Epithelial cell of esophagus (primary cell): ENCODE results near the gene PCDHGA8.
A peak's percentile ranks its signal among the peaks of the same experiment; 100 is the strongest.
"Not testable (repeated sequence)": the region's sequence is repeated elsewhere in the genome, so short reads cannot be mapped to it uniquely, and the experiment has no call there.

Experiments
- DNase-seq: peaks from one replicate; pipeline ENCODE4 v3.0.0; 2010; ENCODE audit warnings: low read depth
- H3K4me3 ChIP-seq: 2 replicates; pipeline ENCODE4 v1.5.1; 2011; ENCODE audit warnings: mild to moderate bottlenecking, low read length, control low read depth
- TF ChIP-seq, protein P1 (sequence below): IDR thresholded peaks from 2 replicates; pipeline ENCODE4 v1.5.1; 2011; ENCODE audit warnings: low read depth, mild to moderate bottlenecking, low read length, control low read depth, inconsistent platforms; ENCODE audit not compliant: insufficient read depth; ENCODE audit errors: missing control alignments

Gene PCDHGA8

GRCh38 chr5:141387557-141388311, 4.7 kb upstream of the PCDHGA8 start, which contains the start of gene PCDHGB4:
PCDHGB4 (plus strand) TSS chr5:141387698; CDS start chr5:141387885, 187 bp downstream.
- DNase-seq: peak; percentile 48
- TF ChIP-seq, protein P1, sequence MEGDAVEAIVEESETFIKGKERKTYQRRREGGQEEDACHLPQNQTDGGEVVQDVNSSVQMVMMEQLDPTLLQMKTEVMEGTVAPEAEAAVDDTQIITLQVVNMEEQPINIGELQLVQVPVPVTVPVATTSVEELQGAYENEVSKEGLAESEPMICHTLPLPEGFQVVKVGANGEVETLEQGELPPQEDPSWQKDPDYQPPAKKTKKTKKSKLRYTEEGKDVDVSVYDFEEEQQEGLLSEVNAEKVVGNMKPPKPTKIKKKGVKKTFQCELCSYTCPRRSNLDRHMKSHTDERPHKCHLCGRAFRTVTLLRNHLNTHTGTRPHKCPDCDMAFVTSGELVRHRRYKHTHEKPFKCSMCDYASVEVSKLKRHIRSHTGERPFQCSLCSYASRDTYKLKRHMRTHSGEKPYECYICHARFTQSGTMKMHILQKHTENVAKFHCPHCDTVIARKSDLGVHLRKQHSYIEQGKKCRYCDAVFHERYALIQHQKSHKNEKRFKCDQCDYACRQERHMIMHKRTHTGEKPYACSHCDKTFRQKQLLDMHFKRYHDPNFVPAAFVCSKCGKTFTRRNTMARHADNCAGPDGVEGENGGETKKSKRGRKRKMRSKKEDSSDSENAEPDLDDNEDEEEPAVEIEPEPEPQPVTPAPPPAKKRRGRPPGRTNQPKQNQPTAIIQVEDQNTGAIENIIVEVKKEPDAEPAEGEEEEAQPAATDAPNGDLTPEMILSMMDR: peak; percentile 59
- H3K4me3 ChIP-seq: peak within 1 kb of the TSS; percentile 35

GRCh38 chr5:141388661-141389060, 3.8 kb upstream of the PCDHGA8 start:
- H3K4me3 ChIP-seq: no peak overlapping the region

GRCh38 chr5:141389153-141390042, 3.0 kb upstream of the PCDHGA8 start:
- H3K4me3 ChIP-seq: no peak overlapping the region
- no peak for DNase-seq
- TF ChIP-seq, protein P1: no peak

More at GRCh38 chr5:141388661-141389060, 3.8 kb upstream of the PCDHGA8 start:
- DNase-seq: no peak
- TF ChIP-seq, protein P1: no peak

DNA sequence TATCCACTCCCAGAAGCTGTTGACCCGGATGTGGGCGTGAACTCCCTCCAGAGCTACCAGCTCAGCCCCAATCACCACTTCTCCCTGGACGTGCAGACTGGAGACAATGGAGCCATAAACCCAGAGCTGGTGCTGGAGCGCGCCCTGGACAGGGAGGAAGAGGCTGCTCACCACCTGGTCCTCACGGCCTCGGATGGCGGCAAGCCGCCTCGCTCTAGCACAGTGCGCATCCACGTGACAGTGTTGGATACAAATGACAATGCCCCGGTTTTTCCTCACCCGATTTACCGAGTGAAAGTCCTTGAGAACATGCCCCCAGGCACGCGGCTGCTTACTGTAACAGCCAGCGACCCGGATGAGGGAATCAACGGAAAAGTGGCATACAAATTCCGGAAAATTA, 834 bp downstream of the PCDHGA8 start:
- TF ChIP-seq, protein P1: no peak
- H3K4me3 ChIP-seq: no peak overlapping the region
- no peak for DNase-seq

DNA sequence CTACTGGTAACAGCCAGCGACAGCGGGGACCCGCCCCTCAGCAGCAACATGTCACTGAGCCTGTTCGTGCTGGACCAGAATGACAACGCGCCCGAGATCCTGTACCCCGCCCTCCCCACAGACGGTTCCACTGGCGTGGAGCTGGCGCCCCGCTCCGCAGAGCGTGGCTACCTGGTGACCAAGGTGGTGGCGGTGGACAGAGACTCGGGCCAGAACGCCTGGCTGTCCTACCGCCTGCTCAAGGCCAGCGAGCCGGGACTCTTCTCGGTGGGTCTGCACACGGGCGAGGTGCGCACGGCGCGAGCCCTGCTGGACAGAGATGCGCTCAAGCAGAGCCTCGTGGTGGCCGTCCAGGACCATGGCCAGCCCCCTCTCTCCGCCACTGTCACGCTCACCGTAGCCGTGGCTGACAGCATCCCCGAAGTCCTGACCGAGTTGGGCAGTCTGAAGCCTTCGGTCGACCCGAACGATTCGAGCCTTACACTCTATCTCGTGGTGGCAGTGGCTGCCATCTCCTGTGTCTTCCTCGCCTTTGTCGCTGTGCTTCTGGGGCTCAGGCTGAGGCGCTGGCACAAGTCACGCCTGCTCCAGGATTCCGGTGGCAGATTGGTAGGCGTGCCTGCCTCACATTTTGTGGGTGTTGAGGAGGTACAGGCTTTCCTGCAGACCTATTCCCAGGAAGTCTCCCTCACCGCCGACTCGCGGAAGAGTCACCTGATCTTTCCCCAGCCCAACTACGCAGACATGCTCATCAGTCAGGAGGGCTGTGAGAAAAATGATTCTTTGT, 2.2 kb downstream of the PCDHGA8 start:
- not testable (repeated sequence) for DNase-seq, H3K4me3 ChIP-seq

DNA sequence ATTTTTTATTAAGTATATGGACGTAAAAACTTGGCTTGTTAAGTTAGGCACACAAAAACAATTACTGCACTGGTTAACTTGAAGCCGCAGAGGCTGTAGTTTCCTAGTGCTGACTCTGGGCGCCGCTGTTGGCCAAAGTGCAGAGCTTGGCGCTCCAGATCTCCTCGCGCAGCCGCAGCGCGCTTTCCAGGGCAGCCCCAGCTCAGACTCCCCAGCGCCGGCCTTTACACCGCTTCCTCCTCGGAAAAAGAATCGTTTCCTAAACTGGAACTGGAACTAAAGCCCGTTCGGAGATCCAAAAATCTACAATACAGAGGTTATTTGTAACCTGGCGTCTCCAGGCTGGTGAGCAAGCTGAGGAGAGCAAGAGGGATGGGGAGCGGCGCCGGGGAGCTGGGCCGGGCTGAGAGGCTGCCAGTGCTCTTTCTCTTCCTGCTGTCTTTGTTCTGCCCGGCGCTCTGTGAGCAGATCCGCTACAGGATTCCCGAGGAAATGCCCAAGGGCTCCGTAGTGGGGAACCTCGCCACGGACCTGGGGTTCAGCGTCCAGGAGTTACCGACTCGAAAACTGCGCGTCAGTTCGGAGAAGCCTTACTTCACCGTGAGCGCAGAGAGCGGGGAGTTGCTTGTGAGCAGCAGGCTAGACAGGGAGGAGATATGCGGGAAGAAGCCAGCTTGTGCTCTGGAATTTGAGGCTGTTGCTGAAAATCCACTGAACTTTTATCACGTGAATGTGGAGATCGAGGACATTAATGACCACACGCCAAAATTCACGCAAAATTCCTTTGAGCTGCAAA, 5.5 kb downstream of the PCDHGA8 start, which contains the start of gene PCDHGB5:
Gene PCDHGB5, plus strand, starts transcription at position 192 of the 796 bp plus-strand sequence. Its CDS starts 181 bp downstream, at position 373.
- peak; percentile 59 for DNase-seq
- TF ChIP-seq, protein P1: peak; percentile 66
- peak within 1 kb of the TSS; percentile 48 for H3K4me3 ChIP-seq
